Chondrocyte (in vitro differentiated cells): ENCODE data around the gene BEND3. TPM values are rescaled to one million over a fixed set of nuclear protein-coding genes. Genes with fewer than 3 reads are reported as not detected.

Experiments used
- DNase-seq: peaks from one replicate; pipeline ENCODE4 v3.0.0; 2021; ENCODE audit warnings: mixed read lengths, low spot score
- H3K27ac Mint-ChIP-seq: one replicate; pipeline ENCODE4 v1.8.0; 2021; ENCODE audit warnings: mild to moderate bottlenecking, moderate library complexity, mixed read lengths; ENCODE audit not compliant: unreplicated experiment
- H3K27me3 Mint-ChIP-seq: 2 replicates; pipeline ENCODE4 v1.8.0; 2021; ENCODE audit warnings: low read depth, mixed read lengths
- H3K36me3 Mint-ChIP-seq: 2 replicates; pipeline ENCODE4 v1.8.0; 2021; ENCODE audit warnings: low read depth, mixed read lengths
- H3K4me1 Mint-ChIP-seq: 2 replicates; pipeline ENCODE4 v1.8.0; 2021; ENCODE audit warnings: low read depth, mild to moderate bottlenecking, mixed read lengths
- H3K4me3 Mint-ChIP-seq: one replicate; pipeline ENCODE4 v1.8.0; 2021; ENCODE audit warnings: mild to moderate bottlenecking, moderate library complexity, mixed read lengths; ENCODE audit not compliant: unreplicated experiment
- H3K9me3 Mint-ChIP-seq: 2 replicates; pipeline ENCODE4 v1.8.0; 2021; ENCODE audit warnings: low read depth, mixed read lengths
- total RNA-seq: library from RNA; stranded (reverse); gene quantifications from 3 replicates; pipeline ENCODE4 v1.2.1, GENCODE V29; 2021
- TF ChIP-seq, protein P1 (sequence below): fragments of 200-600 bp; sonication (generic); IDR thresholded peaks from 2 replicates; pipeline ENCODE4 v1.5.0; 2021; ENCODE audit warnings: antibody characterized with exemption, mild to moderate bottlenecking, moderate library complexity

BEND3 gene
- total RNA-seq, 1 donor from 2014 or later = 3.6 TPM

- Mint-ChIP-seq H3K4me1 (peaks cover 6% of the 10 kb centered on the region), H3K9me3 (no peaks in the 10 kb centered on the region), H3K27me3 (no peaks in the 10 kb centered on the region), H3K4me3 (no peak overlapping the region), H3K36me3 (no peaks in the 10 kb centered on the region), H3K27ac (no peak overlapping the region)
- TF ChIP-seq, protein P1, sequence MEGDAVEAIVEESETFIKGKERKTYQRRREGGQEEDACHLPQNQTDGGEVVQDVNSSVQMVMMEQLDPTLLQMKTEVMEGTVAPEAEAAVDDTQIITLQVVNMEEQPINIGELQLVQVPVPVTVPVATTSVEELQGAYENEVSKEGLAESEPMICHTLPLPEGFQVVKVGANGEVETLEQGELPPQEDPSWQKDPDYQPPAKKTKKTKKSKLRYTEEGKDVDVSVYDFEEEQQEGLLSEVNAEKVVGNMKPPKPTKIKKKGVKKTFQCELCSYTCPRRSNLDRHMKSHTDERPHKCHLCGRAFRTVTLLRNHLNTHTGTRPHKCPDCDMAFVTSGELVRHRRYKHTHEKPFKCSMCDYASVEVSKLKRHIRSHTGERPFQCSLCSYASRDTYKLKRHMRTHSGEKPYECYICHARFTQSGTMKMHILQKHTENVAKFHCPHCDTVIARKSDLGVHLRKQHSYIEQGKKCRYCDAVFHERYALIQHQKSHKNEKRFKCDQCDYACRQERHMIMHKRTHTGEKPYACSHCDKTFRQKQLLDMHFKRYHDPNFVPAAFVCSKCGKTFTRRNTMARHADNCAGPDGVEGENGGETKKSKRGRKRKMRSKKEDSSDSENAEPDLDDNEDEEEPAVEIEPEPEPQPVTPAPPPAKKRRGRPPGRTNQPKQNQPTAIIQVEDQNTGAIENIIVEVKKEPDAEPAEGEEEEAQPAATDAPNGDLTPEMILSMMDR = no peak
- DNase-seq = no peak
Measured at GRCh38 chr6:107105511-107106116, 9.7 kb downstream of the BEND3 start.

- Mint-ChIP-seq H3K27ac (no peak overlapping the region), H3K4me1 (peaks cover 5% of the 10 kb centered on the region), H3K9me3 (no peaks in the 10 kb centered on the region), H3K4me3 (no peak overlapping the region), H3K27me3 (no peaks in the 10 kb centered on the region), H3K36me3 (no peaks in the 10 kb centered on the region)
- no peak for DNase-seq
- TF ChIP-seq, protein P1 = no peak
Measured at GRCh38 chr6:107103082-107103481, 12.2 kb downstream of the BEND3 start.

DNA sequence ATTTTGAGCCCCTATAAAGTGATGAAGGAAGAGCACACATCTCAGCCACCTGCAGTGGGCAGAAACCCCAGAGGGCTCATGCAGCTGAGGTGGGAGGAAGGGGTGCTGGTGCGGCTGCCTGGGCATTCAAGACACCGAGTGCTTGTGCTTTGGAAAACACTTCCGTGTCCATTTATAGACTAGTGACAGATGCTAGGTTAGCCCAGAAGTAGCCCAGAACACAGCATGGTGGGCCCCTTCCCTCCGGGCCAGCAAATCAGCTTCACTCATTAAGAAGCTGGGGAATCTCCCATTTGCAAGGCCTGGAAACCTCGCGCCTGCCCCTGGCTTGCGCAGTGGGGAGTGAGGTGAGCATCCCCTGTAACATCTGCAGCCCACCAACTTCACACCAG lies 12.9 kb downstream of the BEND3 start:
- Mint-ChIP-seq H3K27ac (no peak overlapping the region), H3K4me1 (peaks cover 4% of the 10 kb centered on the region)

GRCh38 chr6:107101686-107102413 lies 13.5 kb downstream of the BEND3 start:
- no peaks in the 10 kb centered on the region for H3K36me3 Mint-ChIP-seq
- no peaks in the 10 kb centered on the region for H3K9me3 Mint-ChIP-seq
- peaks cover 4% of the 10 kb centered on the region for H3K4me1 Mint-ChIP-seq
- H3K4me3 Mint-ChIP-seq = no peak overlapping the region
- TF ChIP-seq, protein P1 = no peak
- no peaks in the 10 kb centered on the region for H3K27me3 Mint-ChIP-seq
- no peak overlapping the region for H3K27ac Mint-ChIP-seq
- no peak for DNase-seq

More for the DNA sequence above, 12.9 kb downstream of the BEND3 start:
- Mint-ChIP-seq H3K27me3 (no peaks in the 10 kb centered on the region), H3K36me3 (no peaks in the 10 kb centered on the region), H3K9me3 (no peaks in the 10 kb centered on the region), H3K4me3 (no peak overlapping the region)
- TF ChIP-seq, protein P1 = no peak
- DNase-seq = no peak

DNA sequence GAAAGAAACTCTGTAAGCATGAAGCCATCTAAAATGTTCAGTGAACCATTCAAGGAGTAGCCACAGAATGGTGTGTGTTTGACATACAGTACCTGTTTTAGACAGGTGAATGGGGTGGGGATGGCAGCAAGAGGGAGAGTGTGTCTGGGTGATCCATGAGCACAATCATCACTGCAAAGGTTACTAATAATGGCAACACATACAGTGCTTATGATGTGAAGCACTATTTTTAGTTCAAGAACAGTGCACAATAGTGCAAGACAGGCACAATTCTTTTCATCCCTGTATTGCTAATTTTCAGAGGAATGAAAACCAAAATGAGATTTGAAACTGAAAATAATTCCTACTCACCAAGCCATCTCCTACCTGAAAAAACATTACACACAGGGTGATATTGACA lies 14.1 kb downstream of the BEND3 start:
- H3K4me3 Mint-ChIP-seq = no peak overlapping the region
- no peaks in the 10 kb centered on the region for H3K9me3 Mint-ChIP-seq
- no peak overlapping the region for H3K27ac Mint-ChIP-seq
- H3K4me1 Mint-ChIP-seq = peaks cover 4% of the 10 kb centered on the region
- TF ChIP-seq, protein P1 = no peak
- no peaks in the 10 kb centered on the region for H3K36me3 Mint-ChIP-seq
- DNase-seq = no peak
- no peaks in the 10 kb centered on the region for H3K27me3 Mint-ChIP-seq
